Astrocyte (in vitro differentiated cells and primary cell): ENCODE data around the gene CYP1B1.

ENCODE experiments used
- EZH2 ChIP-seq: IDR thresholded peaks from 2 replicates; pipeline ENCODE4 v1.6.1; 2012; ENCODE audit warnings: mild to moderate bottlenecking, low read length, inconsistent platforms; ENCODE audit not compliant: insufficient read depth
- TF ChIP-seq, protein P1 (sequence below): IDR thresholded peaks from 2 replicates; pipeline ENCODE4 v1.5.1; 2011; ENCODE audit warnings: low read depth, mild to moderate bottlenecking, inconsistent platforms, low read length, moderate library complexity; ENCODE audit not compliant: insufficient read depth

DNA sequence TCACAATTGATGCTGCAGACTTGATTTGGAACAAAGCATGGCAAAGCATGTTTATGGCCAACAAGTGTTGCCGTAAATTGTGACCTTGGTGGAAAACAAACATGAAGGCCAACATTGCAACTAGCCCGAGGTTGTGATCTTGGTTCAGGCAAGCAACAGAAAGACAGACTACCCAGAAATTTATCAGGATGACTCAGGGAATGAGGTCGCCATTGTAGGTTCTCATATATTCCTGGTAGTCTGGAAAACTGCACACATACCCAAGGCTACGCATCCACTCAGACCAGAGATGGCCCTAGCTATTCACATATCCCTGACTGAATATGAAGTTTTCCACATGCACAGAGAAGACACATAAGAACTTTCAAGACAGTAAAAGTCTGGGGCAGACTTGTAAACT lies 30.1 kb downstream of the CYP1B1 start:
- TF ChIP-seq, protein P1, sequence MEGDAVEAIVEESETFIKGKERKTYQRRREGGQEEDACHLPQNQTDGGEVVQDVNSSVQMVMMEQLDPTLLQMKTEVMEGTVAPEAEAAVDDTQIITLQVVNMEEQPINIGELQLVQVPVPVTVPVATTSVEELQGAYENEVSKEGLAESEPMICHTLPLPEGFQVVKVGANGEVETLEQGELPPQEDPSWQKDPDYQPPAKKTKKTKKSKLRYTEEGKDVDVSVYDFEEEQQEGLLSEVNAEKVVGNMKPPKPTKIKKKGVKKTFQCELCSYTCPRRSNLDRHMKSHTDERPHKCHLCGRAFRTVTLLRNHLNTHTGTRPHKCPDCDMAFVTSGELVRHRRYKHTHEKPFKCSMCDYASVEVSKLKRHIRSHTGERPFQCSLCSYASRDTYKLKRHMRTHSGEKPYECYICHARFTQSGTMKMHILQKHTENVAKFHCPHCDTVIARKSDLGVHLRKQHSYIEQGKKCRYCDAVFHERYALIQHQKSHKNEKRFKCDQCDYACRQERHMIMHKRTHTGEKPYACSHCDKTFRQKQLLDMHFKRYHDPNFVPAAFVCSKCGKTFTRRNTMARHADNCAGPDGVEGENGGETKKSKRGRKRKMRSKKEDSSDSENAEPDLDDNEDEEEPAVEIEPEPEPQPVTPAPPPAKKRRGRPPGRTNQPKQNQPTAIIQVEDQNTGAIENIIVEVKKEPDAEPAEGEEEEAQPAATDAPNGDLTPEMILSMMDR = no peak
- TF ChIP-seq EZH2 = no peak
